A673 (cell line): Measurements from ENCODE around the gene NBEAL1.

Experiments
- EZH2 ChIP-seq: fragments of 200-600 bp; sonication (generic); IDR thresholded peaks from 2 replicates; pipeline ENCODE4 v1.6.1; 2017; ENCODE audit warnings: borderline replicate concordance, low read depth, mild to moderate bottlenecking, mixed read lengths, antibody characterized with exemption, low read length; ENCODE audit not compliant: poor library complexity, severe bottlenecking
- TF ChIP-seq, protein P1 (sequence below): fragments of 300-800, 200-600 bp; sonication (generic); conservative IDR thresholded peaks from 2 replicates; pipeline ENCODE4 v1.5.1; 2017; ENCODE audit warnings: low read depth, mild to moderate bottlenecking, antibody characterized with exemption, low read length, moderate library complexity, mixed read lengths

DNA sequence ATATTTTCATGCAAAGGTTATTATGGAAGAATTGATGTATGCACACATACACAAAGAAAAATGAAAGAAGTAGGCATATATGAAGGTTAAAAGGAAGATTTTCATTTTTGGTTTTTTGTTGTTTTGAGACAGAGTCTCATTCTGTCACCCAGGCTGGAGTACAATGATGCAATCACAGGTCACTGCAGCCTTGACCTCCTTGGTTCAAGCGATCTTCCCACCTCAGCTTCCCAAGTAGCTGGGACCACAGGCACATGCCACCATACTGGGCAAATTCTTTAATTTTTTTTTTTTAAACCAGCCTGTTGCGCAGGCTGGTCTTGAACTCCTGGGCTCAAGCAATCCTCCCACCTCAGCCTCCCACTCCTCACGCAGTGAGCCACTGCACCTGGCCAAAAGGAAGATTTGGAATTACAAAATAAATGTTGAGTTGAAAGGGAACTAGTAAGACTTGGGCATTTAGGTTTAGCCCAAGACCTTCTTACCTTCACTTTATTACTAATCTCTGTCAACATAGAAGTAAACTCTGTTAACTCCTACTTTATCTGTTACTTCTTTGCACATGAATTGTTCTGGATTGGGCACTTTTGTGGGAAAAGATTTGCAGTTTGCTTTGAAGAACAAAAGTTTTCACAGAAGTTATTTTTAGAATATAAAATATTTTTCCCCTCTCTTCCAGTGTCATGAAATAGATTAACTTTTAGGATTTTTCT, 31.7 kb upstream of the NBEAL1 start:
- TF ChIP-seq EZH2: no peak
- TF ChIP-seq, protein P1, sequence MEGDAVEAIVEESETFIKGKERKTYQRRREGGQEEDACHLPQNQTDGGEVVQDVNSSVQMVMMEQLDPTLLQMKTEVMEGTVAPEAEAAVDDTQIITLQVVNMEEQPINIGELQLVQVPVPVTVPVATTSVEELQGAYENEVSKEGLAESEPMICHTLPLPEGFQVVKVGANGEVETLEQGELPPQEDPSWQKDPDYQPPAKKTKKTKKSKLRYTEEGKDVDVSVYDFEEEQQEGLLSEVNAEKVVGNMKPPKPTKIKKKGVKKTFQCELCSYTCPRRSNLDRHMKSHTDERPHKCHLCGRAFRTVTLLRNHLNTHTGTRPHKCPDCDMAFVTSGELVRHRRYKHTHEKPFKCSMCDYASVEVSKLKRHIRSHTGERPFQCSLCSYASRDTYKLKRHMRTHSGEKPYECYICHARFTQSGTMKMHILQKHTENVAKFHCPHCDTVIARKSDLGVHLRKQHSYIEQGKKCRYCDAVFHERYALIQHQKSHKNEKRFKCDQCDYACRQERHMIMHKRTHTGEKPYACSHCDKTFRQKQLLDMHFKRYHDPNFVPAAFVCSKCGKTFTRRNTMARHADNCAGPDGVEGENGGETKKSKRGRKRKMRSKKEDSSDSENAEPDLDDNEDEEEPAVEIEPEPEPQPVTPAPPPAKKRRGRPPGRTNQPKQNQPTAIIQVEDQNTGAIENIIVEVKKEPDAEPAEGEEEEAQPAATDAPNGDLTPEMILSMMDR: no peak
